Measurements from ENCODE around the gene TMEM156.

DNA sequence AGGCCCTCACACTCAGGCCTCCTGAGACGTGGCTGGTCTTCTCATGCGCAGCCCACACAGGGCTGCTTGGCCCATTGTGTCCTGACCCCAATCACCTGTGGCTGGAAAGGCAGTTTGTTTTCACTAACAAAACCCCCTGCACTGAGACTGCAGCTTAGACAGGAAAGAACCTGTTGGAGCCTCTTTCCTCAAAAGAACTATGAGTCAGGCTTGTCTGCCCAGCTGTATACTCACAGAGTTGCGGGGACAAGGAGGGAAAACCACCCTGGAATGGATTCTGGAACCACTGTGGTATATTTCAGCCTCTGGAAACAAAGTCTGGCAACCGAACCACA is 5.2 kb upstream of the TMEM156 start:
- TF ChIP-seq CTCF (IDR thresholded peaks at IDR 0.05; ENCODE audit: low read depth, low read length, missing input control) (no peak), HNF4A (conservative IDR thresholded peaks at IDR 0.05) (no peak), TAF1 (conservative IDR thresholded peaks at IDR 0.05) (no peak), ATF3 (IDR thresholded peaks at IDR 0.05) (no peak), SP1 (IDR thresholded peaks at IDR 0.05) (no peak), EGR1 (IDR thresholded peaks at IDR 0.05; ENCODE audit: low read depth in 2 of 2) (no peak), HNF4G (IDR thresholded peaks at IDR 0.05) (no peak), ZBTB33 (IDR thresholded peaks at IDR 0.05) (no peak), GABPA (IDR thresholded peaks at IDR 0.05 in 1 of 2, conservative IDR thresholded peaks at IDR 0.05 in 1 of 2) (no peak), YY1 (IDR thresholded peaks at IDR 0.05) (no peak), RAD21 (IDR thresholded peaks at IDR 0.05) (no peak), RXRA (IDR thresholded peaks at IDR 0.05) (no peak)
- TF ChIP-seq, protein P1, sequence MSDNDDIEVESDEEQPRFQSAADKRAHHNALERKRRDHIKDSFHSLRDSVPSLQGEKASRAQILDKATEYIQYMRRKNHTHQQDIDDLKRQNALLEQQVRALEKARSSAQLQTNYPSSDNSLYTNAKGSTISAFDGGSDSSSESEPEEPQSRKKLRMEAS (IDR thresholded peaks at IDR 0.05) = no peak
